HEK293 (cell line): ENCODE measurements around the gene DSN1.
A peak's percentile ranks its signal among the peaks of the same experiment; 100 is the strongest.

ENCODE experiments used
- CTCF ChIA-PET: fragments of 350-600 bp; formaldehyde crosslinking; extraction: SDS; loops from one replicate; lab custom pipeline; 2021; ENCODE audit warnings: antibody characterized with exemption; lab: Yijun Ruan, JAX
- POLR2A ChIA-PET: fragments of 300-600 bp; formaldehyde crosslinking; extraction: SDS; loops from one replicate; lab custom pipeline; 2020; ENCODE audit warnings: antibody characterized with exemption, inconsistent platforms; lab: Yijun Ruan, JAX
- H3K27ac ChIP-seq: fragments of 200-500 bp; sonication (Bioruptor generic); 2 replicates; pipeline ENCODE4 v1.5.1; 2014; ENCODE audit warnings: low read depth, low read length, control low read depth, inconsistent platforms; ENCODE audit errors: extremely low read depth
- H3K36me3 ChIP-seq, 2 experiments: fragments of 200-500 bp in 1 of 2; sonication (Bioruptor generic) in 1 of 2; 1 replicate in 1 of 2; 2 replicates in 1 of 2; pipeline ENCODE4 v1.5.1; 2014 to 2017; ENCODE audit warnings: inconsistent platforms in 2 of 2, low read length in 2 of 2; ENCODE audit not compliant: control insufficient read depth in 2 of 2, insufficient read depth in 1 of 2
- H3K4me1 ChIP-seq: fragments of 200-500 bp; sonication (Bioruptor generic); 2 replicates; pipeline ENCODE4 v1.5.1; 2014; ENCODE audit warnings: mild to moderate bottlenecking, low read length, inconsistent platforms; ENCODE audit not compliant: control insufficient read depth, insufficient read depth
- H3K4me3 ChIP-seq: 2 replicates; pipeline ENCODE4 v1.5.1; 2011; ENCODE audit warnings: low read depth, mild to moderate bottlenecking, control low read depth, low read length, moderate library complexity
- H3K9me3 ChIP-seq: fragments of 200-500 bp; sonication (Bioruptor generic); 2 replicates; pipeline ENCODE4 v1.5.1; 2014; ENCODE audit warnings: low read depth, low read length, inconsistent platforms; ENCODE audit not compliant: control insufficient read depth, insufficient read depth
- REPIN1 ChIP-seq: fragments of 450-650 bp; formaldehyde crosslinking; IDR thresholded peaks from 2 replicates; pipeline ENCODE4 v1.5.1; 2017; ENCODE audit warnings: missing biosample characterization, missing genetic modification characterization, low read depth
- SP3 ChIP-seq: fragments of 450-650 bp; formaldehyde crosslinking; IDR thresholded peaks from 2 replicates; pipeline ENCODE4 v1.5.1; 2016; ENCODE audit warnings: missing biosample characterization, missing genetic modification characterization
- SP7 ChIP-seq: fragments of 450-650 bp; formaldehyde crosslinking; IDR thresholded peaks from 2 replicates; pipeline ENCODE4 v1.5.1; 2016; ENCODE audit warnings: missing biosample characterization, missing genetic modification characterization
- ZBTB17 ChIP-seq: fragments of 450-650 bp; formaldehyde crosslinking; IDR thresholded peaks from 2 replicates; pipeline ENCODE4 v1.5.1; 2016; ENCODE audit warnings: missing biosample characterization, missing genetic modification characterization
- ZBTB20 ChIP-seq: fragments of 450-650 bp; formaldehyde crosslinking; IDR thresholded peaks from 2 replicates; pipeline ENCODE4 v1.5.1; 2016; ENCODE audit warnings: missing biosample characterization, missing genetic modification characterization
- ZBTB48 ChIP-seq: fragments of 450-650 bp; formaldehyde crosslinking; IDR thresholded peaks from 2 replicates; pipeline ENCODE4 v1.5.1; 2016; ENCODE audit warnings: missing biosample characterization, missing genetic modification characterization
- ZFP69B ChIP-seq: fragments of 450-650 bp; formaldehyde crosslinking; IDR thresholded peaks from 2 replicates; pipeline ENCODE4 v1.5.1; 2016; ENCODE audit warnings: missing biosample characterization, missing genetic modification characterization
- ZNF10 ChIP-seq: fragments of 450-650 bp; formaldehyde crosslinking; IDR thresholded peaks from 2 replicates; pipeline ENCODE4 v1.5.1; 2017; ENCODE audit warnings: missing biosample characterization, missing genetic modification characterization
- ZNF140 ChIP-seq: fragments of 450-650 bp; formaldehyde crosslinking; IDR thresholded peaks from 2 replicates; pipeline ENCODE4 v1.5.1; 2016; ENCODE audit warnings: missing biosample characterization, missing genetic modification characterization
- ZNF202 ChIP-seq: fragments of 450-650 bp; formaldehyde crosslinking; IDR thresholded peaks from 2 replicates; pipeline ENCODE4 v1.5.1; 2016; ENCODE audit warnings: missing biosample characterization, missing genetic modification characterization, borderline replicate concordance
- ZNF211 ChIP-seq: fragments of 450-650 bp; formaldehyde crosslinking; IDR thresholded peaks from 2 replicates; pipeline ENCODE4 v1.5.1; 2016; ENCODE audit warnings: low read depth, missing biosample characterization, missing genetic modification characterization
- ZNF335 ChIP-seq: fragments of 450-650 bp; formaldehyde crosslinking; conservative IDR thresholded peaks from 2 replicates; pipeline ENCODE4 v1.5.1; 2016; ENCODE audit warnings: missing biosample characterization, missing genetic modification characterization
- ZNF354C ChIP-seq: fragments of 450-650 bp; formaldehyde crosslinking; IDR thresholded peaks from 2 replicates; pipeline ENCODE4 v1.5.1; 2016; ENCODE audit warnings: missing biosample characterization, missing genetic modification characterization, low read depth, borderline replicate concordance
- ZNF433 ChIP-seq: fragments of 450-650 bp; formaldehyde crosslinking; IDR thresholded peaks from 2 replicates; pipeline ENCODE4 v1.5.1; 2016; ENCODE audit warnings: missing biosample characterization, missing genetic modification characterization, low read depth
- ZNF473 ChIP-seq: fragments of 450-650 bp; formaldehyde crosslinking; IDR thresholded peaks from 2 replicates; pipeline ENCODE4 v1.5.1; 2017; ENCODE audit warnings: missing biosample characterization, missing genetic modification characterization
- ZNF701 ChIP-seq: fragments of 450-650 bp; formaldehyde crosslinking; IDR thresholded peaks from 2 replicates; pipeline ENCODE4 v1.5.1; 2016; ENCODE audit warnings: missing biosample characterization, missing genetic modification characterization
- TF ChIP-seq, protein P1 (sequence below): fragments of 450-650 bp; IDR thresholded peaks from 2 replicates; pipeline ENCODE4 v1.5.1; 2018; ENCODE audit warnings: missing biosample characterization, missing genetic modification characterization
- TF ChIP-seq, protein P2 (sequence below): fragments of 450-650 bp; formaldehyde crosslinking; IDR thresholded peaks from 2 replicates; pipeline ENCODE4 v1.5.1; 2016; ENCODE audit warnings: missing biosample characterization, missing genetic modification characterization
- TF ChIP-seq, protein P3 (sequence below): IDR thresholded peaks from 2 replicates; pipeline ENCODE4 v1.6.1; 2011; ENCODE audit warnings: mild to moderate bottlenecking, low read depth, low read length, borderline replicate concordance
- TF ChIP-seq, protein P4 (sequence below): fragments of 450-650 bp; formaldehyde crosslinking; optimal IDR thresholded peaks from 2 replicates; pipeline ENCODE3; 2016; ENCODE audit warnings: missing biosample characterization, mild to moderate bottlenecking, missing genetic modification characterization
- TF ChIP-seq, protein P5 (sequence below): fragments of 450-650 bp; formaldehyde crosslinking; IDR thresholded peaks from 2 replicates; pipeline ENCODE4 v1.5.1; 2016; ENCODE audit warnings: missing biosample characterization, missing genetic modification characterization
- TF ChIP-seq, protein P6 (sequence below): fragments of 450-650 bp; formaldehyde crosslinking; IDR thresholded peaks from 2 replicates; pipeline ENCODE4 v1.5.1; 2017; ENCODE audit warnings: missing biosample characterization, missing genetic modification characterization
- TF ChIP-seq, protein P7 (sequence below): fragments of 450-650 bp; formaldehyde crosslinking; IDR thresholded peaks from 2 replicates; pipeline ENCODE4 v1.5.1; 2017; ENCODE audit warnings: missing biosample characterization, missing genetic modification characterization

The DSN1 gene

DNA sequence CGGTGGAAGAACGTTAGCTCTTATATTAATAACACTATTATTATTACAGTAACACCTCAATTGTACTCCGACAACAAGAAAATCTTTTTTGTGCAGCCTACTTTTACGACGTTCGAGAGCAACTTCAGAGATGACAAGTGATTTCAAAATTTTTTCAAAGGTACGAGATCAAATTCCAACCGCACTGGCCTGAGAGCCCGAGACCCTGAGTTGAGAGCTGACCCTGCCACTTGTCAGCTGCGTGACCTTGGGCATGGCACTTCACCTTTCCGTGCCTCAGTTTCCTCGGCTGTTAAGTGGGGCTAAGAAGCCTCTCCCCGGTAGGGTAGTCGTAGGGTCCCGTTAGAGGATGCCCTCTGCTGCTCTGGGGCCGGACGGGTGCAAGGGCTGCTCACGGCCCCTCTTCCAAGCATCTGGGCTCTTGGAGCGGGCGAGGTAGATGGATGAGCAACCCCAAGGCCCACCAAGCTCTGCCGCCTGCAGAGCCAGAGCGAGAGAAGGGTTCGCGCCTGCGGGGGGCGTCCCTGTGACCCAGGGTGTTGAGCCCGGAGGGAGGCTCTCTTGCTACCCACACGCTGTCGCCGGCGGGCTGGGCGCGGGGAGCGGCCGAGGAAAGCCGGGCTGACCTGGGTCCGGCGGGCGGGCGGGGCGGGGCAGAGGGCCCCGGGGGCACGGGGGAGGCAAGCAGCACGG, 28.2 kb downstream of the DSN1 start:
- CTCF ChIA-PET, result interaction anchor here (0.8 to 2.8 kb wide), 7 partner anchors 10 to 133 kb away, joined by 3 to 12 read pairs (median 3); partner anchors contain the start of gene DSN1
- H3K36me3 ChIP-seq, result no peaks in the 10 kb centered on the region; a peak in 1 of 3 replicates
- TF ChIP-seq, protein P1, sequence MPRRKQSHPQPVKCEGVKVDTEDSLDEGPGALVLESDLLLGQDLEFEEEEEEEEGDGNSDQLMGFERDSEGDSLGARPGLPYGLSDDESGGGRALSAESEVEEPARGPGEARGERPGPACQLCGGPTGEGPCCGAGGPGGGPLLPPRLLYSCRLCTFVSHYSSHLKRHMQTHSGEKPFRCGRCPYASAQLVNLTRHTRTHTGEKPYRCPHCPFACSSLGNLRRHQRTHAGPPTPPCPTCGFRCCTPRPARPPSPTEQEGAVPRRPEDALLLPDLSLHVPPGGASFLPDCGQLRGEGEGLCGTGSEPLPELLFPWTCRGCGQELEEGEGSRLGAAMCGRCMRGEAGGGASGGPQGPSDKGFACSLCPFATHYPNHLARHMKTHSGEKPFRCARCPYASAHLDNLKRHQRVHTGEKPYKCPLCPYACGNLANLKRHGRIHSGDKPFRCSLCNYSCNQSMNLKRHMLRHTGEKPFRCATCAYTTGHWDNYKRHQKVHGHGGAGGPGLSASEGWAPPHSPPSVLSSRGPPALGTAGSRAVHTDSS, result no peak
- no peak for TF ChIP-seq ZNF140
- no peak for TF ChIP-seq ZNF202 (tag by site-specific recombination)
- TF ChIP-seq REPIN1 (tag by site-specific recombination), result 0 out of 2 replicates have a peak, but pooled peaks have one; percentile 8
- TF ChIP-seq, protein P2, sequence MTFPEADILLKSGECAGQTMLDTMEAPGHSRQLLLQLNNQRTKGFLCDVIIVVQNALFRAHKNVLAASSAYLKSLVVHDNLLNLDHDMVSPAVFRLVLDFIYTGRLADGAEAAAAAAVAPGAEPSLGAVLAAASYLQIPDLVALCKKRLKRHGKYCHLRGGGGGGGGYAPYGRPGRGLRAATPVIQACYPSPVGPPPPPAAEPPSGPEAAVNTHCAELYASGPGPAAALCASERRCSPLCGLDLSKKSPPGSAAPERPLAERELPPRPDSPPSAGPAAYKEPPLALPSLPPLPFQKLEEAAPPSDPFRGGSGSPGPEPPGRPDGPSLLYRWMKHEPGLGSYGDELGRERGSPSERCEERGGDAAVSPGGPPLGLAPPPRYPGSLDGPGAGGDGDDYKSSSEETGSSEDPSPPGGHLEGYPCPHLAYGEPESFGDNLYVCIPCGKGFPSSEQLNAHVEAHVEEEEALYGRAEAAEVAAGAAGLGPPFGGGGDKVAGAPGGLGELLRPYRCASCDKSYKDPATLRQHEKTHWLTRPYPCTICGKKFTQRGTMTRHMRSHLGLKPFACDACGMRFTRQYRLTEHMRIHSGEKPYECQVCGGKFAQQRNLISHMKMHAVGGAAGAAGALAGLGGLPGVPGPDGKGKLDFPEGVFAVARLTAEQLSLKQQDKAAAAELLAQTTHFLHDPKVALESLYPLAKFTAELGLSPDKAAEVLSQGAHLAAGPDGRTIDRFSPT, result peak; percentile 39; the same call in 1 of the 2 replicates
- no peak for TF ChIP-seq ZNF433 (tag by site-specific recombination)
- TF ChIP-seq, protein P3, sequence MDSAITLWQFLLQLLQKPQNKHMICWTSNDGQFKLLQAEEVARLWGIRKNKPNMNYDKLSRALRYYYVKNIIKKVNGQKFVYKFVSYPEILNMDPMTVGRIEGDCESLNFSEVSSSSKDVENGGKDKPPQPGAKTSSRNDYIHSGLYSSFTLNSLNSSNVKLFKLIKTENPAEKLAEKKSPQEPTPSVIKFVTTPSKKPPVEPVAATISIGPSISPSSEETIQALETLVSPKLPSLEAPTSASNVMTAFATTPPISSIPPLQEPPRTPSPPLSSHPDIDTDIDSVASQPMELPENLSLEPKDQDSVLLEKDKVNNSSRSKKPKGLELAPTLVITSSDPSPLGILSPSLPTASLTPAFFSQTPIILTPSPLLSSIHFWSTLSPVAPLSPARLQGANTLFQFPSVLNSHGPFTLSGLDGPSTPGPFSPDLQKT, result no peak
- TF ChIP-seq ZNF10 (tag by site-specific recombination), result no peak
- no peak for TF ChIP-seq ZNF354C
- TF ChIP-seq, protein P4, sequence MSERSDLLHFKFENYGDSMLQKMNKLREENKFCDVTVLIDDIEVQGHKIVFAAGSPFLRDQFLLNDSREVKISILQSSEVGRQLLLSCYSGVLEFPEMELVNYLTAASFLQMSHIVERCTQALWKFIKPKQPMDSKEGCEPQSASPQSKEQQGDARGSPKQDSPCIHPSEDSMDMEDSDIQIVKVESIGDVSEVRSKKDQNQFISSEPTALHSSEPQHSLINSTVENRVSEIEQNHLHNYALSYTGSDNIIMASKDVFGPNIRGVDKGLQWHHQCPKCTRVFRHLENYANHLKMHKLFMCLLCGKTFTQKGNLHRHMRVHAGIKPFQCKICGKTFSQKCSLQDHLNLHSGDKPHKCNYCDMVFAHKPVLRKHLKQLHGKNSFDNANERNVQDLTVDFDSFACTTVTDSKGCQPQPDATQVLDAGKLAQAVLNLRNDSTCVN (tag by site-specific recombination), result peak; percentile 52
- peak; percentile 75 for TF ChIP-seq ZBTB17 (tag by site-specific recombination)
- TF ChIP-seq ZNF335 (tag by site-specific recombination), result peak; percentile 35
- no peak for TF ChIP-seq ZFP69B
- TF ChIP-seq SP7 (tag by site-specific recombination), result 0 out of 2 replicates have a peak, but pooled peaks have one; percentile 32
- TF ChIP-seq ZBTB48 (tag by site-specific recombination), result no peak
- TF ChIP-seq, protein P5, sequence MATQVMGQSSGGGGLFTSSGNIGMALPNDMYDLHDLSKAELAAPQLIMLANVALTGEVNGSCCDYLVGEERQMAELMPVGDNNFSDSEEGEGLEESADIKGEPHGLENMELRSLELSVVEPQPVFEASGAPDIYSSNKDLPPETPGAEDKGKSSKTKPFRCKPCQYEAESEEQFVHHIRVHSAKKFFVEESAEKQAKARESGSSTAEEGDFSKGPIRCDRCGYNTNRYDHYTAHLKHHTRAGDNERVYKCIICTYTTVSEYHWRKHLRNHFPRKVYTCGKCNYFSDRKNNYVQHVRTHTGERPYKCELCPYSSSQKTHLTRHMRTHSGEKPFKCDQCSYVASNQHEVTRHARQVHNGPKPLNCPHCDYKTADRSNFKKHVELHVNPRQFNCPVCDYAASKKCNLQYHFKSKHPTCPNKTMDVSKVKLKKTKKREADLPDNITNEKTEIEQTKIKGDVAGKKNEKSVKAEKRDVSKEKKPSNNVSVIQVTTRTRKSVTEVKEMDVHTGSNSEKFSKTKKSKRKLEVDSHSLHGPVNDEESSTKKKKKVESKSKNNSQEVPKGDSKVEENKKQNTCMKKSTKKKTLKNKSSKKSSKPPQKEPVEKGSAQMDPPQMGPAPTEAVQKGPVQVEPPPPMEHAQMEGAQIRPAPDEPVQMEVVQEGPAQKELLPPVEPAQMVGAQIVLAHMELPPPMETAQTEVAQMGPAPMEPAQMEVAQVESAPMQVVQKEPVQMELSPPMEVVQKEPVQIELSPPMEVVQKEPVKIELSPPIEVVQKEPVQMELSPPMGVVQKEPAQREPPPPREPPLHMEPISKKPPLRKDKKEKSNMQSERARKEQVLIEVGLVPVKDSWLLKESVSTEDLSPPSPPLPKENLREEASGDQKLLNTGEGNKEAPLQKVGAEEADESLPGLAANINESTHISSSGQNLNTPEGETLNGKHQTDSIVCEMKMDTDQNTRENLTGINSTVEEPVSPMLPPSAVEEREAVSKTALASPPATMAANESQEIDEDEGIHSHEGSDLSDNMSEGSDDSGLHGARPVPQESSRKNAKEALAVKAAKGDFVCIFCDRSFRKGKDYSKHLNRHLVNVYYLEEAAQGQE, result no peak
- no peak for TF ChIP-seq SP3 (tag by site-specific recombination)
- no peak for TF ChIP-seq ZNF701 (tag by site-specific recombination)
- no peak for TF ChIP-seq ZNF211 (tag by site-specific recombination)
- TF ChIP-seq, protein P6, sequence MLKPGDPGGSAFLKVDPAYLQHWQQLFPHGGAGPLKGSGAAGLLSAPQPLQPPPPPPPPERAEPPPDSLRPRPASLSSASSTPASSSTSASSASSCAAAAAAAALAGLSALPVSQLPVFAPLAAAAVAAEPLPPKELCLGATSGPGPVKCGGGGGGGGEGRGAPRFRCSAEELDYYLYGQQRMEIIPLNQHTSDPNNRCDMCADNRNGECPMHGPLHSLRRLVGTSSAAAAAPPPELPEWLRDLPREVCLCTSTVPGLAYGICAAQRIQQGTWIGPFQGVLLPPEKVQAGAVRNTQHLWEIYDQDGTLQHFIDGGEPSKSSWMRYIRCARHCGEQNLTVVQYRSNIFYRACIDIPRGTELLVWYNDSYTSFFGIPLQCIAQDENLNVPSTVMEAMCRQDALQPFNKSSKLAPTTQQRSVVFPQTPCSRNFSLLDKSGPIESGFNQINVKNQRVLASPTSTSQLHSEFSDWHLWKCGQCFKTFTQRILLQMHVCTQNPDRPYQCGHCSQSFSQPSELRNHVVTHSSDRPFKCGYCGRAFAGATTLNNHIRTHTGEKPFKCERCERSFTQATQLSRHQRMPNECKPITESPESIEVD (tag by site-specific recombination), result no peak
- peak; percentile 52; the same call in 1 of the 2 replicates for TF ChIP-seq ZBTB20
- TF ChIP-seq, protein P7, sequence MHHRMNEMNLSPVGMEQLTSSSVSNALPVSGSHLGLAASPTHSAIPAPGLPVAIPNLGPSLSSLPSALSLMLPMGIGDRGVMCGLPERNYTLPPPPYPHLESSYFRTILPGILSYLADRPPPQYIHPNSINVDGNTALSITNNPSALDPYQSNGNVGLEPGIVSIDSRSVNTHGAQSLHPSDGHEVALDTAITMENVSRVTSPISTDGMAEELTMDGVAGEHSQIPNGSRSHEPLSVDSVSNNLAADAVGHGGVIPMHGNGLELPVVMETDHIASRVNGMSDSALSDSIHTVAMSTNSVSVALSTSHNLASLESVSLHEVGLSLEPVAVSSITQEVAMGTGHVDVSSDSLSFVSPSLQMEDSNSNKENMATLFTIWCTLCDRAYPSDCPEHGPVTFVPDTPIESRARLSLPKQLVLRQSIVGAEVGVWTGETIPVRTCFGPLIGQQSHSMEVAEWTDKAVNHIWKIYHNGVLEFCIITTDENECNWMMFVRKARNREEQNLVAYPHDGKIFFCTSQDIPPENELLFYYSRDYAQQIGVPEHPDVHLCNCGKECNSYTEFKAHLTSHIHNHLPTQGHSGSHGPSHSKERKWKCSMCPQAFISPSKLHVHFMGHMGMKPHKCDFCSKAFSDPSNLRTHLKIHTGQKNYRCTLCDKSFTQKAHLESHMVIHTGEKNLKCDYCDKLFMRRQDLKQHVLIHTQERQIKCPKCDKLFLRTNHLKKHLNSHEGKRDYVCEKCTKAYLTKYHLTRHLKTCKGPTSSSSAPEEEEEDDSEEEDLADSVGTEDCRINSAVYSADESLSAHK, result no peak
- no peak for TF ChIP-seq ZNF473 (tag by site-specific recombination)

More for the DNA sequence above, 28.2 kb downstream of the DSN1 start:
- peak overlapping the region; percentile 89 for H3K4me3 ChIP-seq
- POLR2A ChIA-PET, result interaction anchor here (0.6 to 1.0 kb wide), 2 partner anchors 29 to 1129 kb away, joined by 3 to 4 read pairs; partner anchors contain the start of genes DSN1 and SPAG4
- no peaks in the 10 kb centered on the region for H3K9me3 ChIP-seq
- H3K27ac ChIP-seq, result no peak overlapping the region; the same call in 1 of the 2 replicates
- H3K4me1 ChIP-seq, result no peaks in the 10 kb centered on the region; the same call in 1 of the 2 replicates
